Prostate gland (tissue), 2 donors: Measurements from ENCODE around the gene CYP19A1. TPM values are rescaled to one million over a fixed set of nuclear protein-coding genes. Genes with fewer than 3 reads are reported as not detected.

Source experiments
- DNase-seq: peaks from one replicate; pipeline ENCODE4 v3.0.0-alpha.2; 2019; ENCODE audit warnings: low spot score
- H3K27ac ChIP-seq, 2 donors: fragments of 200-600 bp; sonication (generic); 2 replicates each; pipeline ENCODE4 v1.5.1; 2017 to 2019
- H3K27me3 ChIP-seq: fragments of 200-600 bp; sonication (generic); replicated peaks from 2 replicates; pipeline ENCODE4 v1.5.1; 2019; ENCODE audit not compliant: insufficient read depth
- H3K36me3 ChIP-seq, 2 donors: fragments of 200-600 bp; sonication (generic); 1 replicate in 1 of 2; 2 replicates in 1 of 2; pipeline versions ENCODE4 v1.5.1 to v1.8.1; 2017 to 2019
- H3K4me1 ChIP-seq: fragments of 200-600 bp; sonication (generic); replicated peaks from 2 replicates; pipeline ENCODE4 v1.5.1; 2019
- H3K4me3 ChIP-seq, 2 donors: fragments of 200-600 bp; sonication (generic); 2 replicates each; pipeline ENCODE4 v1.5.1; 2017 to 2019
- H3K9me3 ChIP-seq: fragments of 200-600 bp; sonication (generic); 2 replicates; pipeline ENCODE4 v1.5.1; 2017
- CTCF ChIP-seq, 4 experiments: fragments of 200-600 bp in 2 of 4; fragments of 450-650 bp in 2 of 4; sonication (generic) in 2 of 4; IDR thresholded peaks; 1 replicate in 3 of 4; 2 replicates in 1 of 4; pipeline ENCODE4 v1.5.1; 2016 to 2019; ENCODE audit warnings: antibody characterized with exemption in 4 of 4, mild to moderate bottlenecking in 2 of 4, moderate library complexity in 2 of 4
- POLR2A ChIP-seq: fragments of 450-650 bp; IDR thresholded peaks from one replicate; pipeline ENCODE4 v1.6.1; 2016; ENCODE audit warnings: antibody characterized with exemption, mild to moderate bottlenecking
- POLR2AphosphoS5 ChIP-seq: sonication (generic); formaldehyde crosslinking; IDR thresholded peaks from one replicate; pipeline ENCODE4 v1.6.1; 2017; ENCODE audit warnings: antibody characterized with exemption
- WGBS: methylation state at CpG from one replicate; pipeline ENCODE4 v1.1.5; 2018; 5-methylcytosine and 5-hydroxymethylcytosine counted together
- intact Hi-C: fragments of 100-400 bp; cut with DNase I; formaldehyde crosslinking; loops from one replicate; pipeline ENCODE4 v1.14.2; 2022
- total RNA-seq, 2 donors: library from RNA; depleted of rRNA; stranded (reverse); fragments of >200 nt; gene quantifications; one replicate each; pipeline ENCODE4 v1.1.0, GENCODE V29; 2016

CYP19A1 gene
- total RNA-seq, 2 donors from 2014 or later = 4.4 TPM; not detected in 1

DNA sequence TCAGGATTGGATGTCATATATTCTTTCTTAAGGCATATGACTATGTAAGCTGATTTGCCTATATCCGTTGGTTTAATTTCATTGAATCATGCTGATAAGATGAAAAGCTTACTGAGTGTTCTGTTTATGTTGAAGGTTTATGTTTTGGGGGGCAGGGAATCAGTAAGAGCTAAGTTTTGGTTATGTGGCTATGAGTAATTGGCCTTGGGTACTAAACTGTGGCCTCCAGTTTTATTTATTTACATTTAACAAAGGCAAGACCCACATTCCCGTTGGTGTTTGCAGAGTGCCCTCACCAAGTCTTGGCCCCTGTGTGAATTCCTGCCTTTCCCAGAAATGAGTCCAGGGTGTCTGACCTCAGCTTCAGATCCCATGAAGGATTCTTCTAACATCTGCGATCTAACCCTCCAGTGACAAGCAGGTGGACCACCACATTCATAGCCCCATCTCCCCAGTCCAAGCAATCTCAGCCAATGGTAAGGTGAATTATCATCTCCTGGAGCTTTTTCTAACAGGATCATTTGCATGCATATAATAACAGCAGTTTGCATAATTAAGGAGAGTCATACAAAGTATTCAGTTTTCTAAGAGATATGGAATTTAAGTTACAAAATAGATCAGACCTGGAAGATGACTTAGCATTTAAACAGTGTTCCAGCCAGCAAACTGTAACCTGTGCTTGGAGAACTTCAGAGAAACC is 30.5 kb upstream of the CYP19A1 start:
- Histone ChIP-seq H3K27me3 (no peaks in the 10 kb centered on the region), H3K27ac (no peak overlapping the region), H3K36me3 (no peaks in the 10 kb centered on the region), H3K4me1 (peaks cover 2% of the 10 kb centered on the region), H3K4me3 (no peak overlapping the region), H3K9me3 (no peaks in the 10 kb centered on the region)
- TF ChIP-seq POLR2A (no peak), POLR2AphosphoS5 (no peak), CTCF (IDR thresholded peaks at IDR 0.05) (no peak)
- 57% methylated on average over 3 of the region's 3 CpGs for WGBS
- intact Hi-C loops = no loop called here
- DNase-seq = no peak

DNA sequence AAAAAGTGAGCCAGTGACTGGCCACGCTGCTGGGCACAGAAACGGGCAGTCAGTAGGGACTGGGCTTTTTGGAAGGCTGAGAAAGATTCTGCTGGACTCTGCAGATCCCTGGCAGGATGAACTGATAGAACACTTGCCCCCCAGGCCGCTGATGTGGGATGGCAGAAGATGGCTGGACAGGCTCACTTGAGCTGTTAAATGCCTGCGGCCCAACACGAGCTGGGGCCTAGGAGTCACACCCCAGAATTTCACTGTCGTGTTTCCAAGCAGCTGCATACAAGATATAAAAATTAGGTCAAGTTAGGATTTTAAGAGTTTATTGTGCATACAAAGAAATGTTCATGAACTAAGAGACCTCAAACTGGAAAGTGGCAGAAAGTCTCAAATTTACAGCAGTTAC is 29.9 kb upstream of the CYP19A1 start:
- Histone ChIP-seq H3K9me3 (no peaks in the 10 kb centered on the region), H3K27ac (no peak overlapping the region), H3K27me3 (no peaks in the 10 kb centered on the region), H3K4me1 (peaks cover 2% of the 10 kb centered on the region), H3K36me3 (no peaks in the 10 kb centered on the region), H3K4me3 (no peak overlapping the region)
- DNase-seq = no peak
- intact Hi-C loops = no loop called here
- TF ChIP-seq POLR2A (no peak), CTCF (IDR thresholded peaks at IDR 0.05) (no peak), POLR2AphosphoS5 (no peak)
- WGBS = 81% methylated on average over 6 of the region's 6 CpGs

- no peak overlapping the region for H3K4me3 ChIP-seq
- peaks cover 2% of the 10 kb centered on the region for H3K4me1 ChIP-seq
- no peaks in the 10 kb centered on the region for H3K27me3 ChIP-seq
- no peaks in the 10 kb centered on the region for H3K36me3 ChIP-seq
- WGBS = 44% methylated on average over 10 of the region's 10 CpGs
- no peaks in the 10 kb centered on the region for H3K9me3 ChIP-seq
- no peak overlapping the region for H3K27ac ChIP-seq
- intact Hi-C loops = no loop called here
- DNase-seq = peak; percentile 18
- no peak for TF ChIP-seq POLR2A
- no peak for TF ChIP-seq CTCF (IDR thresholded peaks at IDR 0.05)
- TF ChIP-seq POLR2AphosphoS5 = no peak
These were observed 29.1 kb upstream of the CYP19A1 start for GRCh38 chr15:51367322-51367976.

DNA sequence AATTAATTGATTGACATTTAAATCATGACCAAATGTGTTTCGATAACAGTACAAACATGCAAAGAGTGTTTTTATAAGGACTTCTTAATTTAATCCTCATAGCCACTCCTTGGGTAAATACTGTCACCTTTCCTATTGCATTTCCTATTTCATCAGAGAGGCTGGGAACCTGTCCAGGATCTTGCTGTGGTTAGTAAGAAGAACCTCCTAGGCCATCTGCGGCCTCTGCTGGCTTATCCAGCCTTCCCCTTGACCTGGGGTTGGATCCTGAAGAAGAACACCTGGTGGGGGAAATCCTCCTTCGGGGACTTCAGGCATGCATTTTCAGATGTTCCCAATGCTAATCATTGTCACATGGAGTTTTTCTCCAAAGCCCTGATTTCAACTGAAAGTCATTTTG is 28.5 kb upstream of the CYP19A1 start:
- Histone ChIP-seq H3K9me3 (no peaks in the 10 kb centered on the region), H3K36me3 (no peaks in the 10 kb centered on the region), H3K4me3 (no peak overlapping the region), H3K27ac (no peak overlapping the region), H3K4me1 (peaks cover 2% of the 10 kb centered on the region), H3K27me3 (no peaks in the 10 kb centered on the region)
- peak; percentile 28 for DNase-seq
- WGBS = 49% methylated on average over 3 of the region's 3 CpGs
- intact Hi-C loops = no loop called here
- TF ChIP-seq POLR2AphosphoS5 (no peak), CTCF (IDR thresholded peaks at IDR 0.05) (no peak), POLR2A (no peak)

GRCh38 chr15:51366071-51366470 is 27.7 kb upstream of the CYP19A1 start:
- H3K4me1 ChIP-seq = peaks cover 2% of the 10 kb centered on the region
- no peaks in the 10 kb centered on the region for H3K9me3 ChIP-seq
- TF ChIP-seq POLR2AphosphoS5 (no peak), POLR2A (no peak), CTCF (IDR thresholded peaks at IDR 0.05) (no peak)
- DNase-seq = no peak
- intact Hi-C loops = no loop called here
- WGBS = 82% methylated on average over 5 of the region's 5 CpGs
- H3K27ac ChIP-seq = no peak overlapping the region
- H3K36me3 ChIP-seq = no peaks in the 10 kb centered on the region
- no peak overlapping the region for H3K4me3 ChIP-seq
- H3K27me3 ChIP-seq = no peaks in the 10 kb centered on the region
